K562 (cell line): ENCODE results near the gene TMEM214. TPM values are rescaled to one million over a fixed set of nuclear protein-coding genes. Genes with fewer than 3 reads are reported as not detected.

Experiments
- CBX8 ChIP-seq: fragments of 200-600 bp; sonication (generic); IDR thresholded peaks from 2 replicates; pipeline ENCODE4 v1.6.1; 2012; ENCODE audit warnings: borderline replicate concordance, mixed run types, low read depth, mild to moderate bottlenecking, moderate library complexity, mixed read lengths, low read length, control low read depth, inconsistent platforms; ENCODE audit not compliant: poor library complexity, severe bottlenecking; ENCODE audit errors: extremely low read depth
- DLX4 ChIP-seq: fragments of 250-450 bp; sonication (Bioruptor Pico); IDR thresholded peaks from 2 replicates; pipeline ENCODE4 v1.6.1; 2021; ENCODE audit warnings: mild to moderate bottlenecking
- DPF2 ChIP-seq: fragments of 450-650 bp; IDR thresholded peaks from 2 replicates; pipeline ENCODE4 v1.6.1; 2016
- E2F3 ChIP-seq: fragments of 250-450 bp; sonication (Bioruptor Pico); IDR thresholded peaks from 2 replicates; pipeline ENCODE4 v1.4.0; 2020; ENCODE audit warnings: mild to moderate bottlenecking
- HDAC2 ChIP-seq: fragments of 450-650 bp; IDR thresholded peaks from 2 replicates; pipeline ENCODE4 v1.6.1; 2016; ENCODE audit warnings: mild to moderate bottlenecking
- LEF1 ChIP-seq: fragments of 450-650 bp; IDR thresholded peaks from 2 replicates; pipeline ENCODE4 v1.6.1; 2016; ENCODE audit warnings: mild to moderate bottlenecking
- MITF ChIP-seq: IDR thresholded peaks from 2 replicates; pipeline ENCODE4 v1.6.1; 2014; ENCODE audit warnings: antibody characterized with exemption
- NFIX ChIP-seq: fragments of 250-450 bp; sonication (Bioruptor Pico); IDR thresholded peaks from 2 replicates; pipeline ENCODE4 v1.4.0; 2020; ENCODE audit warnings: low read depth, mild to moderate bottlenecking, moderate library complexity
- POU5F1 ChIP-seq: fragments of 150-350 bp; IDR thresholded peaks from 2 replicates; pipeline ENCODE4 v1.6.1; 2014; ENCODE audit warnings: borderline replicate concordance, low read length, low read depth, mild to moderate bottlenecking; ENCODE audit not compliant: partially characterized antibody
- PTTG1 ChIP-seq: fragments of 450-650 bp; IDR thresholded peaks from 2 replicates; pipeline ENCODE4 v1.6.1; 2016; ENCODE audit warnings: low read depth, mild to moderate bottlenecking, missing genetic modification characterization, missing compliant biosample characterization
- SMAD2 ChIP-seq: fragments of 150-350 bp; IDR thresholded peaks from 2 replicates; pipeline ENCODE4 v1.6.1; 2014; ENCODE audit warnings: low read depth, mild to moderate bottlenecking, low read length
- SRSF7 ChIP-seq: fragments of 200-400 bp; formaldehyde crosslinking; optimal IDR thresholded peaks from 2 replicates; pipeline ENCODE3; 2017; ENCODE audit warnings: mild to moderate bottlenecking, low read depth, low read length
- STAT6 ChIP-seq: sonication (generic); formaldehyde crosslinking; IDR thresholded peaks from 2 replicates; pipeline ENCODE4 v1.8.1; 2023; ENCODE audit warnings: mild to moderate bottlenecking, missing genetic modification reagents
- TEAD4 ChIP-seq, 2 experiments: sonication (generic) in 1 of 2; formaldehyde crosslinking in 1 of 2; IDR thresholded peaks; 2 replicates each; pipeline versions ENCODE4 v1.6.1 to v1.8.0; 2012 to 2022; ENCODE audit warnings: borderline replicate concordance in 1 of 2, inconsistent platforms in 1 of 2, low read length in 1 of 2, mild to moderate bottlenecking in 1 of 2, missing genetic modification reagents in 1 of 2
- XRCC4 ChIP-seq: IDR thresholded peaks from one replicate; pipeline ENCODE4 v1.6.1; 2011; ENCODE audit not compliant: insufficient read depth, insufficient read length; ENCODE audit errors: extremely low read depth
- ZNF280B ChIP-seq: fragments of 250-450 bp; sonication (Bioruptor Pico); IDR thresholded peaks from 2 replicates; pipeline ENCODE4 v1.5.1; 2021; ENCODE audit warnings: mild to moderate bottlenecking
- ZNF395 ChIP-seq: fragments of 200-800 bp; sonication (Bioruptor generic); IDR thresholded peaks from 2 replicates; pipeline ENCODE4 v1.6.1; 2017; ENCODE audit warnings: missing genetic modification characterization, missing compliant biosample characterization
- ZNF436 ChIP-seq: fragments of 250-450, 450-650 bp; sonication (Bioruptor Pico); formaldehyde crosslinking; IDR thresholded peaks from 2 replicates; pipeline ENCODE4 v1.7.0; 2020; ENCODE audit warnings: mild to moderate bottlenecking
- ZNF75A ChIP-seq: fragments of 450-650 bp; formaldehyde crosslinking; IDR thresholded peaks from 2 replicates; pipeline ENCODE4 v1.4.0; 2020; ENCODE audit warnings: mild to moderate bottlenecking
- ZSCAN32 ChIP-seq: fragments of 450-650 bp; formaldehyde crosslinking; IDR thresholded peaks from 2 replicates; pipeline ENCODE4 v1.4.0; 2020; ENCODE audit warnings: mild to moderate bottlenecking, moderate library complexity
- polyA plus RNA-seq, 8 experiments: library from polyadenylated mRNA; depleted of rRNA in 4 of 8; stranded (reverse) in 5 of 8; unstranded in 3 of 8; fragments of >200 nt; fragmentation: Nextera tagmentation in 2 of 8; fragmentation: Illumina TruSeq in 1 of 8; extraction: Ambion mirVana in 2 of 8; extraction: Trizol in 1 of 8; gene quantifications; 2 replicates each; pipeline versions ENCODE4 v1.2.1 to v1.2.3, GENCODE V29; 2011 to 2014; ENCODE audit warnings: inconsistent platforms in 1 of 8, missing spikeins in 1 of 8
- total RNA-seq, 7 experiments: library from RNA; depleted of rRNA in 6 of 7; stranded (reverse); fragments of >200 nt in 6 of 7; fragmentation: Illumina TruSeq in 2 of 7; extraction: Trizol in 2 of 7; gene quantifications; 2 replicates each; pipeline versions ENCODE4 v1.2.1 to v1.2.3, GENCODE V29; 2011 to 2021; ENCODE audit warnings: low replicate concordance in 1 of 7
- TF ChIP-seq, protein P1 (sequence below): fragments of 450-650 bp; formaldehyde crosslinking; IDR thresholded peaks from 2 replicates; pipeline ENCODE4 v1.4.0; 2022; ENCODE audit warnings: mild to moderate bottlenecking, moderate library complexity

Gene TMEM214
- total and polyA plus RNA-seq, 9 of the 15 experiments (the other 6 are each of a cell fraction or from before 2014, with no cell fraction given): 11.4 to 81.4 (median 44.1) TPM

GRCh38 chr2:27003857-27004256, 28.9 kb upstream of the TMEM214 start (continued):
- TF ChIP-seq STAT6: no peak
- no peak for TF ChIP-seq CBX8
- TF ChIP-seq, protein P1, sequence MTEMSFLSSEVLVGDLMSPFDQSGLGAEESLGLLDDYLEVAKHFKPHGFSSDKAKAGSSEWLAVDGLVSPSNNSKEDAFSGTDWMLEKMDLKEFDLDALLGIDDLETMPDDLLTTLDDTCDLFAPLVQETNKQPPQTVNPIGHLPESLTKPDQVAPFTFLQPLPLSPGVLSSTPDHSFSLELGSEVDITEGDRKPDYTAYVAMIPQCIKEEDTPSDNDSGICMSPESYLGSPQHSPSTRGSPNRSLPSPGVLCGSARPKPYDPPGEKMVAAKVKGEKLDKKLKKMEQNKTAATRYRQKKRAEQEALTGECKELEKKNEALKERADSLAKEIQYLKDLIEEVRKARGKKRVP (CRISPR knock-in tag): no peak
- TF ChIP-seq MITF: no peak
- no peak for TF ChIP-seq POU5F1
- TF ChIP-seq ZNF75A (CRISPR knock-in tag): no peak
- TF ChIP-seq PTTG1 (tag): no peak
- no peak for TF ChIP-seq ZNF280B (CRISPR knock-in tag)
- no peak for TF ChIP-seq NFIX (CRISPR knock-in tag)
- no peak for TF ChIP-seq SMAD2
- TF ChIP-seq HDAC2: no peak
- TF ChIP-seq DPF2: no peak
- TF ChIP-seq SRSF7: no peak
- TF ChIP-seq ZNF395 (CRISPR knock-in tag): peak; percentile 43; the same call in 1 of the 2 replicates
- TF ChIP-seq DLX4 (CRISPR knock-in tag): no peak
- no peak for TF ChIP-seq LEF1
- TF ChIP-seq E2F3 (CRISPR knock-in tag): peak; percentile 52; the same call in 1 of the 2 replicates
- no peak for TF ChIP-seq ZSCAN32 (CRISPR knock-in tag)
- no peak for TF ChIP-seq XRCC4
- no peak for TF ChIP-seq ZNF436 (CRISPR knock-in tag)
- no peak for TF ChIP-seq TEAD4 (IDR thresholded peaks at IDR 0.05; ENCODE audit: low read length)
- no peak for TF ChIP-seq TEAD4 (CRISPR knock-in tag; IDR thresholded peaks at IDR 0.05; ENCODE audit: borderline replicate concordance)
